MM.1S (cell line): ENCODE data around the gene OR10H2.

ENCODE experiments used
- DNase-seq: peaks from one replicate; pipeline ENCODE4 v3.0.0-alpha.2; 2015
- H2AFZ ChIP-seq: fragments of 300-600 bp; sonication (generic); 2 replicates; pipeline ENCODE4 v1.6.0; 2016; ENCODE audit warnings: antibody characterized with exemption, low read length
- H3F3A ChIP-seq: fragments of 300-600 bp; sonication (generic); 2 replicates; pipeline ENCODE4 v1.6.1; 2016; ENCODE audit warnings: mild to moderate bottlenecking, antibody characterized with exemption, low read length, moderate library complexity, mixed read lengths; ENCODE audit not compliant: insufficient read depth
- H3K27ac ChIP-seq: fragments of 300-600 bp; sonication (generic); 2 replicates; pipeline ENCODE4 v1.5.1; 2016; ENCODE audit warnings: mild to moderate bottlenecking, low read length
- H3K27me3 ChIP-seq: fragments of 300-600 bp; sonication (generic); replicated peaks from 2 replicates; pipeline ENCODE4 v1.6.0; 2016; ENCODE audit warnings: low read length; ENCODE audit not compliant: insufficient read depth
- H3K36me3 ChIP-seq: fragments of 300-600 bp; sonication (generic); replicated peaks from 2 replicates; pipeline ENCODE4 v1.6.1; 2016; ENCODE audit warnings: mild to moderate bottlenecking, low read length, mixed read lengths; ENCODE audit not compliant: insufficient read depth
- H3K4me1 ChIP-seq: fragments of 300-600 bp; sonication (generic); 2 replicates; pipeline ENCODE4 v1.6.1; 2016; ENCODE audit warnings: low read length, mixed read lengths
- H3K4me2 ChIP-seq: fragments of 300-600 bp; sonication (generic); 2 replicates; pipeline ENCODE4 v1.6.0; 2016; ENCODE audit warnings: low read depth, low read length
- H3K4me3 ChIP-seq: fragments of 300-600 bp; sonication (generic); 2 replicates; pipeline ENCODE4 v1.5.1; 2016; ENCODE audit warnings: low read length, mixed read lengths
- H3K79me2 ChIP-seq: fragments of 300-600 bp; sonication (generic); 2 replicates; pipeline ENCODE4 v1.6.1; 2016; ENCODE audit warnings: mixed run types, low read length, mixed read lengths
- H3K9ac ChIP-seq: fragments of 300-600 bp; sonication (generic); 2 replicates; pipeline ENCODE4 v1.6.1; 2016; ENCODE audit warnings: low read length, mixed read lengths
- H3K9me2 ChIP-seq: fragments of 300-600 bp; sonication (generic); replicated peaks from 2 replicates; pipeline ENCODE4 v1.6.1; 2016; ENCODE audit warnings: mild to moderate bottlenecking, low read length, mixed read lengths; ENCODE audit not compliant: insufficient read depth
- H3K9me3 ChIP-seq: fragments of 300-600 bp; sonication (generic); replicated peaks from 2 replicates; pipeline ENCODE4 v1.6.1; 2016; ENCODE audit warnings: mild to moderate bottlenecking, low read length, mixed read lengths; ENCODE audit not compliant: insufficient read depth
- H4K20me1 ChIP-seq: fragments of 300-600 bp; sonication (generic); 2 replicates; pipeline ENCODE4 v1.6.1; 2016; ENCODE audit warnings: mild to moderate bottlenecking, low read length, moderate library complexity, mixed read lengths; ENCODE audit not compliant: insufficient read depth
- CTCF ChIP-seq: fragments of 300-600 bp; sonication (generic); IDR thresholded peaks from 2 replicates; pipeline ENCODE4 v1.5.1; 2016; ENCODE audit warnings: antibody characterized with exemption, low read length, mixed read lengths
- EZH2 ChIP-seq: fragments of 300-600 bp; sonication (generic); optimal IDR thresholded peaks from 2 replicates; pipeline ENCODE3; 2017; ENCODE audit warnings: low read depth, mild to moderate bottlenecking, antibody characterized with exemption, low read length, mixed read lengths
- EZH2phosphoT487 ChIP-seq: fragments of 300-600 bp; sonication (generic); IDR thresholded peaks from 2 replicates; pipeline ENCODE4 v1.6.1; 2018; ENCODE audit warnings: antibody characterized with exemption, low read length

The OR10H2 gene

DNA sequence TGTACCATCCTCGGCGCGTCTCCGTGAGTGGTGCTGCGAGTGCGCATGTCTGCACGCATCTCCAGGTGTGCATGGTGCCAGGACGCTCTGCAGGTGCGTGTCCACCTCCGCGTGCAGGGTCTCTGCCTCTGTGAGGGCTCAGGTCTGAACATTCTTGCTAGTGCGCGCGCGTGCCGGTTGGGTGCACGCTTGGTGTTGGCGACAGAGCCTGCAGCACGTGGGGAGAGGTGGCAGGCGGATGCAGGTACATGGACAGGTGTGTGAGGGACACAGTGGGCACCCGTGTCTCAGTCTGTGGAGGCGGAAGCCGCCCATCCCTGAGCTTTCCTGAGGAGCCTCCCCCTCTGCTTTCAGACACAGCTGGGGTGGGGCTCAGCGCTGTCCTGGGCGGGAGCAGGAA lies 4.9 kb upstream of the OR10H2 start:
- no peaks in the 10 kb centered on the region for H3K9me2 ChIP-seq
- no peak overlapping the region for H3K27ac ChIP-seq
- DNase-seq, result no peak
- H3K4me1 ChIP-seq, result no peaks in the 10 kb centered on the region
- H3K36me3 ChIP-seq, result no peaks in the 10 kb centered on the region
- no peaks in the 10 kb centered on the region for H3K79me2 ChIP-seq
- H3K9ac ChIP-seq, result no peak overlapping the region
- no peak overlapping the region for H3K4me3 ChIP-seq
- H2AFZ ChIP-seq, result no peak overlapping the region
- H3K4me2 ChIP-seq, result no peak overlapping the region
- no peaks in the 10 kb centered on the region for H4K20me1 ChIP-seq
- H3K9me3 ChIP-seq, result no peaks in the 10 kb centered on the region
- H3K27me3 ChIP-seq, result peaks cover 57% of the 10 kb centered on the region
- TF ChIP-seq CTCF, result no peak
- no peaks in the 10 kb centered on the region for H3F3A ChIP-seq

DNA sequence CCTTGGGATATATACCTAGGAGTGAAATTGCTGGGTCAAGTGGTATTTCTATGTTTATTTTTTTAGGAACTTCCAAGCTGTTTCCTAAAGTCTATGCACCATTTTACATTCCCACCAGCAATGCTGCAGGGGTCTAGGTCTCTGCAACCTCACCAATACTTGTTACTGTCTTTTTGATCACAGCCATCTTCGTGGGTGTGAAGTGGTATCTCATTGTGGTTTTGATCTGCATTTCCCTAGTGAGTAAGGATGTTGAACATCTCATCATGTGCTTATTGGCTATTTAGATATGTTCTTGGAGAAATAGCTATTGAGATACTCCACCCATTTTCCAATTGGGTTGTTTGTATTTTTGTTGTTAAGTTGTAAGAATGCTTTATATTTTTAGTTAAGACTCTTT lies 2.7 kb downstream of the OR10H2 start:
- Histone ChIP-seq H3K27ac (no peak overlapping the region), H3K9ac (no peak overlapping the region), H3K27me3 (peaks cover 57% of the 10 kb centered on the region), H3K4me2 (no peak overlapping the region), H4K20me1 (no peaks in the 10 kb centered on the region), H3K4me3 (no peak overlapping the region), H2AFZ (no peak overlapping the region), H3K4me1 (no peaks in the 10 kb centered on the region), H3K9me3 (no peaks in the 10 kb centered on the region), H3K79me2 (no peaks in the 10 kb centered on the region), H3K36me3 (no peaks in the 10 kb centered on the region), H3K9me2 (no peaks in the 10 kb centered on the region), H3F3A (no peaks in the 10 kb centered on the region)
- no peak for DNase-seq
- TF ChIP-seq CTCF (no peak), EZH2 (no peak), EZH2phosphoT487 (no peak)

- no peak for DNase-seq
- TF ChIP-seq EZH2phosphoT487, result no peak
- no peak overlapping the region for H3K4me3 ChIP-seq
- no peak overlapping the region for H2AFZ ChIP-seq
- H3K9me2 ChIP-seq, result no peaks in the 10 kb centered on the region
- peaks cover 62% of the 10 kb centered on the region for H3K27me3 ChIP-seq
- no peak overlapping the region for H3K27ac ChIP-seq
- no peaks in the 10 kb centered on the region for H3K36me3 ChIP-seq
- no peak overlapping the region for H3K9ac ChIP-seq
- H3K4me2 ChIP-seq, result no peak overlapping the region
- H3F3A ChIP-seq, result no peaks in the 10 kb centered on the region
- no peaks in the 10 kb centered on the region for H3K9me3 ChIP-seq
- H3K4me1 ChIP-seq, result no peaks in the 10 kb centered on the region
- H4K20me1 ChIP-seq, result no peaks in the 10 kb centered on the region
- no peaks in the 10 kb centered on the region for H3K79me2 ChIP-seq
These were observed 4.6 kb downstream of the OR10H2 start for GRCh38 chr19:15732388-15732787.

GRCh38 chr19:15733895-15734294 lies 6.1 kb downstream of the OR10H2 start:
- Histone ChIP-seq H3K4me1 (no peaks in the 10 kb centered on the region), H3K27ac (no peak overlapping the region), H3K9ac (no peak overlapping the region), H3K4me2 (no peak overlapping the region), H2AFZ (no peak overlapping the region), H3K9me2 (no peaks in the 10 kb centered on the region), H3F3A (no peaks in the 10 kb centered on the region), H3K9me3 (no peaks in the 10 kb centered on the region), H4K20me1 (no peaks in the 10 kb centered on the region), H3K79me2 (no peaks in the 10 kb centered on the region), H3K27me3 (peaks cover 64% of the 10 kb centered on the region), H3K4me3 (no peak overlapping the region), H3K36me3 (no peaks in the 10 kb centered on the region)
- TF ChIP-seq CTCF (no peak), EZH2phosphoT487 (no peak), EZH2 (no peak)
- DNase-seq, result no peak
